CD4-positive, alpha-beta T cell treated with Interferon alpha-2 for 1 hour (primary cell): ENCODE data around the gene TFPT.

Experiments
- DNase-seq, 2 donors: peaks; one replicate each; pipeline ENCODE4 v3.0.0-alpha.2; 2020 to 2022

Gene TFPT

DNA sequence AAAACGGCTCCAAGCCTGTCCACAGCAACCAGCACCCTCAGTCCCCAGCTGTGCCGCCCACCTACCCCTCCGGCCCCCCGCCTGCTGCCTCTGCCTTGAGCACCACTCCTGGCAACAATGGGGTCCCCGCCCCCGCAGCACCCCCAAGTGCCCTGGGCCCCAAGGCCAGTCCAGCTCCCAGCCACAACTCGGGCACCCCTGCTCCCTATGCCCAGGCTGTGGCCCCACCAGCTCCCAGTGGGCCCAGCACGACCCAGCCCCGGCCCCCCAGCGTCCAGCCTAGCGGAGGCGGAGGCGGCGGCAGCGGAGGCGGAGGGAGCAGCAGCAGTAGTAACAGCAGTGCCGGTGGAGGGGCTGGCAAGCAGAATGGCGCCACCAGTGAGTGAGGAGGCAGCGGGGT is 32.7 kb upstream of the TFPT start:
- DNase-seq = no peak

DNA sequence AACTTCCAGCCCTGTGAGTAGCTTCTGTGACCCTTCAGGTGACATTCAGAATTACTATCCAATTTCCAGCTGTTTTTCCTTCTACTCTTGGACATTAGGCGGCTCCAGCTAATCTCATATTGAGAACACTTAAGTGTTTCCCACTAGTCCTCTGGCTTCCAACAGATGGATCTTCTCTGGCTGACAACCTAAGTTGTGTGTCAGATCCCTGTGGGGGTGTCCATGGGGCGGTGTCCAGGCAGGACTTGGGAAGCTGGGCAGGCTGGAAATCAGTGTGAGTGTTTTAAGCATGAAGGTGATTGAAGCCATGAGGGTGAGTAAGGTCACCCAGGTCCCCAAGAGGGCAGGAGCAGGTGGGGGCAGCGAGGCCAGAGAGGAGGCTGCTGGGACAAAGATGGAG is 32.2 kb upstream of the TFPT start:
- DNase-seq = no peak

DNA sequence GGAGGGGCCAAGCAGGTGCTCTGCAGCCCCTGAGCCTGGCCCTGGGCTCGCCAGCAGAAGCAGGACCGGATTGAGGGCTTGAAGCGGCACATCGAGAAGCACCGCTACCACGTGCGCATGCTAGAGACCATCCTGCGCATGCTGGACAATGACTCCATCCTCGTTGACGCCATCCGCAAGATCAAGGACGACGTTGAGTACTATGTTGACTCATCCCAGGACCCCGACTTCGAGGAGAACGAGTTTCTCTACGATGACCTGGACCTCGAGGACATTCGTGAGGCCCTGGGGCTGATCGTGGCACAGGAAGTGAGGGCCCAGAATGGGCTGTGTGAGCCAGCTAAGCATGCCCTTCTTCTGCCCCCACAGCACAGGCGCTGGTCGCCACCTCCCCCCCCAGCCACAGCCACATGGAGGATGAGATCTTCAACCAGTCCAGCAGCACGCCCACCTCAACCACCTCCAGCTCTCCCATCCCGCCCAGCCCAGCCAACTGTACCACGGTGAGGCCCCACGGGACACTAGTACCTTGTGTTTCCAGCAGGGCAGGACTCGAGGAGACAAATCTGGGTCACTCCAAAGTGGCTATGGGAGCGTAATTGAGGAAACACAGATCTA is 30.2 kb upstream of the TFPT start:
- DNase-seq = no peak

DNA sequence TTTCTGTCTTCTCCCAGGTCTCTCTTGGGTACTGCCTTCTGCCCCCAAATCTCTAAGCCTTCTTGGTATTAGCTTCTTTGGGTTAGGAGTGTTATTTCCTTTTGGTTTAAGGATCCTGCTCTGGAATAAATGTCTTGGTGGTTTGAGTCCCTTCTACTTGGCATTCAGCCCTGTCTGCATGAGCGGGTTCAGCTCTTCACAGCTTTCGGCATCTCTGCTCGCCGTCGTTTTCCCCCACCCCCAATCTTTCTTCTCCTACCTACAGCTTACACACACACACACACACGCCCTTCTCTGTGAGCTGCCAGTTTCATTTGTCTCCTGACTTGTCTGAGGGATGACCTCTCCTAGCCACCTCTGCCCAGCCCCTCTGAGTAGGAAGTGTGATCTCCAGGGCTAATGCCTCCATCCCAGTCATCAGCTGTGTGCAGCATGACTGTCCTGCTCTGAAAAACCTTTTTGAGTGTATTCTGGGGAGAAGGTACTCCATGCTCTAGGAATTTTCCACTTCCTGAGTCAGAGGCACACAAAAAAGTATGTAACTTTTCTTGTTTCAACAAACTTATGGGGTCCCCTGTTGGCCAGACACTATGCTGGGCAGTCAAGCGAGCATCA is 26.8 kb upstream of the TFPT start:
- DNase-seq = no peak

DNA sequence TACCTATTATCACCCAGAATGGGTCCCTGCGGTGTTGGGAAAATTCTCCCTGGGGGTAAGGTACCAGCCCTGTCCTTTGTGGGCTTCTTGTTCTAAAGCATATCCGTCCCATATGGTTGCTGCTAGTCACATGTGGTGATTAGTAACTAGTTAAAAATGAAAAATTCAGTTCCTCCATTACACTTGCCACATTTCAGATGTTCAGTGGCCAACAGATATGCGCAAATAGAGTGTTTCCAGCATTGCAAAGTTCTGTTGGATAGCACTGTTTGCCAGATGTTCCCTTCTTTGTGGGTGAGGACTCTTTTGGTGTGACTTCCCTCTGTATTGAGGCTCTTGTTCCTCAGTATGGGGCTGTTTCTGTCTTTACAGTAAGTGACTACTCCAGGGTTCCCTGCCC is 25.9 kb upstream of the TFPT start:
- DNase-seq = no peak

DNA sequence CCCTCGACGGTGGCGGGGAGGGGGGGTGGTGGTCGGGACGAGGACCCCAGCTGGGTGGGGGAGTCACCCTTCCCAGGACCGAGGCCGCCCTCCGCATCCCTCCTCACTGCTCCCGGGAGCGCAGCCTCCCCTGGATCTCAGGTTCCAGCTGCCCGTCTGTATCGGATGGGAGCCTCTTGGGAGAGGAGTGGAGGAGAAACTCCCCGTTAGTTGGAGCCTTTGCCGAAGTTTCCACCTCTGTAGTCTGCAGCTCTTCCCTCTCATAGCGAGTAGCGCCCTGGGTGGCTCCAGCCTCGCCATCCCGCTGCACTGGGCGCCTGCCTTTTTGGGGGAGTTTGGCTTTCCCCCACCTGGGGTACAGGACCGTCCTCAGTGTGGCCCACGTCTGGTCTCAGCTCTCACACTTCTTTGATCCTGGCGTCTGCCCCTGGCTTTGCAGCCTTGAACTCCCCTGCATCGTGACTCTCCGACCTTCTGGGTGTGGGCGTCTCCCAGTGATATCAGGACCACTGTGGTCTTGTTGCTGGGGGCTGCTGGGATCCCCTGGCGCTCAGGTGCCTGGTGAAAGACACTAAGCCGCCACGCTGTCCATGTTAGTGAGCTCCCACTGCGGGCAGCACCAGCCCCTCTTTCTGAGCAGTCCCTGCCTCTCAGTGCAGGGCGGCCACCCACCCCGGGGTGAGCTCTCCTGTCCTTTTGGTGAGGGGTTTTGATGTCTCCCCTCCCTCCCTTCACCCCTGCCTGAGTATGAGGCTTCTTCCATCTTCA is 23.2 kb upstream of the TFPT start:
- no peak for DNase-seq

DNA sequence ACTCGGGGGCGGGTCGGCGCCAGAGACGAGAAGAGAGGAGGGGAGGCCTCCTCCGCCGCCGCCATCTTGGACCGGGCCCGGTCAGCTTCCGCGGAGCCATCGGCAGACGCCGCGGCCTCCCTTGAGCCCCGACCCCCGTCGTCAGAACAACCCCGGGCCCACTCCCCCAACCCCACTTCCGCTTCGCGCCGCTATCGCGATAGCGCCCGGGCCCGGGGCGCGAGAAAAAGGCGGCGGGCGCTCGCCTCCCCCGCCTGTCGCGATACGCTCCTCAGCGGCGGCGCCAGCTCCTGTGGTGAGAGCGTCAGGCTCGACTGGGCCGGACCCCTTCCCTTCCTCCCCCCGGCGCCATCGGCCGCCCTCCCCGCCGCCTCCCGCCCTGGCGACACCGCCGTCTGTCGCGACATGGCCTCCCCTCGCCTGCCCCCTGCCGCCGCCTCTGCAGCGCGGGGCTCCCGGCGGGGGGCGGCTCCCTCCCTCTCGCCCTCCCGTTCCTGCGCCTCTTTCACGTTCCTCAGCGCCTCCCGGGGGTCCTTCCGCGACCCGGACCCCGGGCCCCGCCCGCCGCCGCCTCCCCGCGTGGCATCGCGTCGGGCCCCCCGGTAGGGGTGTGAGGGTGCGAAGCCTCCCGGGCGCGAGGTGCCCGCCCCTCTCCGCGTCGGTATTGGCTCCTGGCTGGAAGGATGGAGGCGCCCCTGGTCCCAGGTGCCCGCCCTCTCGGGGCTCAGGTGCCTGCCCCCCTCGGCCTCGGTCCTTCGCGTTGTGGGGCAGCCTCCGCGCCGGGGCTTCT is 22.4 kb upstream of the TFPT start, which contains the start of gene CNOT3:
CNOT3 (plus strand) TSS at position 64 of the 790 bp plus-strand sequence. CDS start 5,217 bp downstream, outside the sequence.
- peak; percentile 15 to 50 for DNase-seq

DNA sequence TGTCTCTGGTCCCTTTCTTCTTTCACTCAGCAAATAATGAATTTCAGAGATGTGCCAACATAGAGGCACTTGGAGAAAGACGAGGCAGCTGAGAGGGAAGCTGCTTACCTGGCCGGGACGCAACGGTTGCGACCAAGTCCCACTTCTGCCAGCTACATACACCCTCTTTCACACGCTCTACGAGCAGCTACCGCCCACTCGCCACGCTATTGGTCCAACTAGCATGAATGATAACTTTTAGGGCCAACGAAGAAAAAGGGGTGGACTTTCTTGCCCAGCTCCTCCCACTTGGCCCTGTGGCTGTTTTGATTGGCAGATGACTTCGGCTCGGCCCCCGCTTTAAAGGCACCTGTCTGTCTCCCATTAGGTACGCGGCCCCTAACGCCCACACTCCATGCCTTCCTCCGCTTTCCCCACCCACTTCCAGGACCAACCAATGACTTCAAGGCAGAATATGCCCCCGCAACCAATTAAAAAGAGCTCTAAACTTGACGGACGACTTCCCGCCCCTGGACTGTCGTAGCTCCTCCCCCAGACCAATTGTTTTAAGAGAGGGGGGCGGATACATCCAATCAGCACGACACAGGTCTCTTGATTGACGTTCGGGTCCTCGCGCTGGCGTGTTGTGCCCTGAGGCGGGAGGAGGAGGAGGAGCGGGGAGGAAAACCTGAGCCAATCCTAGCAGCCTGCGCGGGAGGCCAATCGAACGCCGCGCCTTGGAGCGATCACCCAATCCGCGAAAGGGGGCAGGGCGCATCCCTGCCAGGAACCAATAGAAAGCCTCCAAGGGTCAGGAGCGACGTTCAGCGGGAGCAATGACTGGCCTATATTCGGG is 21.6 kb upstream of the TFPT start:
- peak; percentile 100 for DNase-seq

DNA sequence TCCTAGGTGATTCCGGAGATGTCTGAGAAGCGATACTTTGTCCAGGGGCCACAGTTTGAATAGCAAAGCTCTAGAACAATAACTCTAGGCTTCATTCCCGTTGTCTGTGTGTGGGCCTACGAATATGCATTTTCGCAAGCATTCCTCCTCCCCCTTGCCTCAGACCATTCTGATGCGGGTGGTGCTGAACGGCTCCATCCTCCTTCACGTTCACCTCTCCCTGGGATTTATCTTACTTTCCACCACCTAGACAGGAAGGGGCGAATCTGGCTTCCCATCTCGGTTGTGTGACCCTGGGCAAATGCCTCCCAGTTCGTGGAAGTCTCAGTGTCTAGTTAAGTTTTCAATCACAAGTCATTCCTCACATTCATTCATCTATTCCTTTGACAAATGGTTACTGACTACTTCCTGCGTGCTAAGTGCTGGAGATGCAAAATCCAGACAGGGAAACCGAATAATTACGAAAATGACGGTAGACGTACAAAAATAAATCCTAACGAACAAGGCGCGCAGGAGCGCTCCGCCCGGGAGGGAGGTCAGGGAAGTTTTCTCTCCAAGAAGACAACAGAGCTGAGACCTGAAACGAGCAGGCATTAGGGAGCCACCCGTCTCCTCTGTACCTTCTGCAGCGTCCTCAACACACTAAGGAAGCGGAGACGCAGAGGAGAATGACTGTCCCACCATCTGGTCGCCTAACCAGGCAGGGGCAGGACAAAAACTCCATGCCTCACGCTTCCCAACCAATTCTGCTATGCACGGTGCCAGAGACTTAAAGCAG is 20.8 kb upstream of the TFPT start:
- no peak for DNase-seq

DNA sequence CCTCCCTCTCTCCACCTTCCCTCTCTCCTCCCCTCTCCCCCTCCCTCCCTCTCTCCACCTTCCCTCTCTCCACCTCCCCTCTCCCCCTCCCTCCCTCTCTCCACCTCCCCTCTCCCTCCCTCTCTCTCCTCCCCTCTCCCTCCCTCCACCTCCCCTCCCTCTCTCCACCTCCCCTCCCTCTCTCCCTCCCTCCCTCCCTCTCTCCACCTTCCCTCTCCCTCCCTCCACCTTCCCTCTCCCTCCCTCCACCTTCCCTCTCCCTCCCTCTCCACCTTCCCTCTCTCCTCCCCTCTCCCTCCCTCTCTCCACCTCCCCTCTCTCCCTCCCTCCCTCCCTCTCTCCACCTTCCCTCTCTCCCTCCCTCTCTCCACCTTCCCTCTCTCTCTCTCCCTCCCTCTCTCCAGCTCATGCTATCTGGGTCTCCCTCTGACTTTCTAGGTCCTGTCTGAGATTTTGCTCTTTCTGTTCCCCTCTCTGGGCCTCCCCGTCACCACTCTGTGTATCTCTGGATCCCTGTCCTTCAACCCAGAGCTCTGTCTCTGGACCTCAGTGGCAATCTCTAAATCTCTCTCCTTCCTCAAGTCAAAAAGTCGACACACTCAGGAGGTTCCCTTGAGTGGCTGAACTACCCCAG is 18.6 kb upstream of the TFPT start:
- DNase-seq = no peak

DNA sequence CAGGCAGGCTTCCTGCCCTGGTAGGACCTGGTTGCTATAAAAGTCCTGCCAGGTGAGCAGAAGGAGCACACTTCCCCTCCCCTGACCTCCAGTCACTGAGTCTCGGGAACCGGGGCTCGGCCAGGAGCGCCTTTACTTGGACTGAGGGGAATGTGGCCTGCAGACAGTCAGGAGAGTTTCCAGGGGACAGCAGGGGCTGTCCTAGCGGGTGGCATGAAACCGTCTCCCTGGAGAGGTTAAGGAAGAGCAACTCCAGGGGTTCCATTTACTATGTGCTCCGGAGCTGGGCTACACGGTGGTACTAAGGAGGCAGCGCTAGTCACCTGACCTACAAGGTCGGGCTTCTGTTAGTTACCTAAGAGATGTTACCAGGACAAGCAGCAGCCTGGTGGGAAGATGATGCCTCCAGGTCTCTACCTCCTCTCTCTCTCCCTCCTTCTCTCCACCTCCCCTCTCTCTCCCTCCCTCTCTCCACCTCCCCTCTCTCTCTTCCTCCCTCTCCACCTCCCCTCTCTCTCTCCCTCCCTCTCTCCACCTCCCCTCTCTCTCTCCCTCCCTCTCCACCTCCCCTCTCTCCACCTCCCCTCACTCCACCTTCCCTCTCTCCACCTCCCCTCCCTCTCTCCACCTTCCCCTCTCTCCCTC is 18.0 kb upstream of the TFPT start:
- DNase-seq = no peak

DNA sequence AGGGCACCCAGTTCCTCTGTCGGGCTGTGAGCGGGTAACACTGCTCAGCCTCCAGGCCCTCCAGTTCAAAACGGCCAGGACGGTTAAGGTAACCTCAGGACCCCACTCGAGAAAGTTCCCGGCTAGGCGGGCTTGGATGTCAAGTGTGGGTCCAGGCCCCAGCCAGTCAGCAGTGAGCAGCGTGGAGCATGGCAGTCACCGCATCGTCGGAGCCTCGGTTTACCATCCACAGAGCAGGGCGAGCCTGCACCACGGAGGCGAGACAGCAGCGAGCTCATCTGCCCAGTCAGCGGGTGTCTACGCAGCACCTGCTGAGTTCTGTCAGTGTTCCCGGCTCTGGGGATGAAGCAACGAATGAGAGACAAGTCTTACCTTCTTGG is 14.2 kb upstream of the TFPT start:
- DNase-seq = no peak

DNA sequence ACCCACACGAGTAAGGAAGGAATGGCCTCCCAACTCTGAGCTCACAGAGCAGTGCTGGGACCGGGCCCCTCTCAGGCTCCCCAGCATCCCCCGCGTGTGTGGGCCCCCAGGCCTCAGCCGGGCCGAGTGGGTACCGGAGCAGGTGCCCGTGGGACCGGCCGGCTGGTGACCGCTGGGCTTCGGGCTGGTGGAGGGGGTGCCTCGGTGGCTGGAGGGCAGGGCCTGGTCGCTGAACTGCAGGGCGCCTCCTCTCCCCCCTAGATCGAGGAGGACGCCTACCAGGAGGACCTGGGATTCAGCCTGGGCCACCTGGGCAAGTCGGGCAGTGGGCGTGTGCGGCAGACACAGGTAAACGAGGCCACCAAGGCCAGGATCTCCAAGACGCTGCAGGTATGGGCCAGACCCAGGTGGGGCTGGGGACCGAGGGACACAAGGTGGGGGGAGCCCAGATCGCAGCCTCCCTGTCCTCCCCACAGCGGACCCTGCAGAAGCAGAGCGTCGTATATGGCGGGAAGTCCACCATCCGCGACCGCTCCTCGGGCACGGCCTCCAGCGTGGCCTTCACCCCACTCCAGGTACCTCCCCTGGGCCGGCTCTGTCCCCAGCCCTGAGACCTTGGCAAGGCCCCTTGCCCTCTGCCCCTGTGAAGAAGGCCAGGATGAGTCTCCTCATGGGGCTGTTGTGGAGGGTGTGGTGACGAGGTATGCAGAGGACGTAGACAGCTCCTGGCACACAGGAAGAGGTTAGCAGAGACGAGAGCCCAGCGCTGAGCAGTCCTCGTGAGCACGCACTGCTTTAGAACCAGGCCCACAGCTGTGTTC is 13.5 kb upstream of the TFPT start:
- DNase-seq = no peak

DNA sequence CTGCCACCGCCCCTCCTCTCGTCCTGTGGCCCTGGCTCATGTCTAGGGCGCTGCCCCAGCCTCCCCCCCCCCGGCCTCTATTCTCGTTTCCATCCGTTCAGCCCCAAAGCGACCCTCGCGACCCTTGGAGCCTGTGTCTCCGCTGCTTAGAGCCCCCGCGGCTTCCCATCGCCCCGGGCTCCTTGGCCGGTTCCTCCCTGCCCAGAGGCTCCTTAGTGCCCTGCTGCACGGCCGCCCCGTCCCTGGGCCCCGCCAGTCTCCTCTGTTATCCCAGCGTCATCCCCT is 12.9 kb upstream of the TFPT start:
- no peak for DNase-seq

DNA sequence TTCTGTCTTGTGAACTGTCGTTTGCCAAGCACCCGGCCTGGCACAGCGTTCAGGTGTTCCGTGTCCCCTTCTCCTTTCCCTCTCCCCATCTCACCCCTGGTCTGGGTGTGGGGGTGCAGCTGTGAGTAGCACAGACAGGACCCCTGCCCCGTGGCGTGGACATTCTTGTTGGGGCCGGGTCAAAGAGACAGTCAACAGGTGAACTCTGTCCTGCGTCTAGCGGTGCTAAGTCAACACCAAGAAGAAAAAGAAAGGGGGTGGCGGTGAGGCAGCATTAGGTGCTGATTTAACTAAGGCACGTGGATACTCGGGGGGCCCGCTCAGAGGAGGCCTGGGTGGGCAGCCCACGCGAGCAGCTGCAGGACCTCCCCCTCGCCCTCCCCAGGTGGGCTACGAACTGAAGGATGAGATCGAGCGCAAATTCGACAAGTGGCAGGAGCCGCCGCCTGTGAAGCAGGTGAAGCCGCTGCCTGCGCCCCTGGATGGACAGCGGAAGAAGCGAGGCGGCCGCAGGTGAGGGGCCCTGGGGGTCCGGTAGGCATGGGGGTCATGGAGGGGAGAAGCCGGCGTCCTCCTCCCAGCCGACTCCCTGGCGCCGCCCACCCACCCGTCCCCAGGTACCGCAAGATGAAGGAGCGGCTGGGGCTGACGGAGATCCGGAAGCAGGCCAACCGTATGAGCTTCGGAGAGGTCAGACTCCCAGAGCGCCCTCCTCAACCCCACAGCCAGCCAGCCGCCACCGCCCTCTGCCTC is 12.4 kb upstream of the TFPT start:
- no peak for DNase-seq

DNA sequence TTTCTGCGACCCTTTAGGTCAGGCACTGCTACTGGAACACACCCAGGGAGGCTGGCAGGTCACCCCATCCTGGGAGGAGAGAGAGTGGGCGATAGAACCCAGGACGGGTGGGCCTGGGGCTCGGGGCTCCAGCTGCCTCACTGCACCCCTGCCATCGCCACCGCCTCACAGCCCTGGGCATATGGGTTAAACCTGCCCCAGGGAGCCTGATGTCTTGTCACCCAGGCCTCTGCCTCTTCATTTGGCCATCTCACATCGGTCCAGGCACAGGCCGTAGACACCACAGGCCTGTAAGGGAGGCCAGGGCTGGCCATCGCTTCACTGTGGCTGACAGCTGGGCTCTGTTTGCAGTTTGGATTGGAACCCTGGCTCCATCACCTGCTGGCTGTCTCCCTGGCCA is 10.3 kb upstream of the TFPT start:
- no peak for DNase-seq

DNA sequence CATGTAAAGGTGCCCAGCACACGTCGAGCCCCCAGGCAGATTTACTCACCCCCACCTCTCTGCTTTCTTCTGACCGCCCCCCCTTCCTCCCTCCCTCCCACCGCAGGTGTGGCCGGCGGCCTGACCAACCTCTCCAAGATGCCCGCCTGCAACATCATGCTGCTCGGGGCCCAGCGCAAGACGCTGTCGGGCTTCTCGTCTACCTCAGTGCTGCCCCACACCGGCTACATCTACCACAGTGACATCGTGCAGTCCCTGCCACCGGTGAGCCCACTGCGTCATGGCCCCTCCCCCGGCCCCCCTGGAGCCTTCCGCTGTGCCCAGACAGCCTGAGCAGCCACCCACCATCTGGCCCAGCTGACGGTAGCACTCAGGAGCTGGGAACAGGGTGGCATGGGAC is 8.9 kb upstream of the TFPT start:
- no peak for DNase-seq

DNA sequence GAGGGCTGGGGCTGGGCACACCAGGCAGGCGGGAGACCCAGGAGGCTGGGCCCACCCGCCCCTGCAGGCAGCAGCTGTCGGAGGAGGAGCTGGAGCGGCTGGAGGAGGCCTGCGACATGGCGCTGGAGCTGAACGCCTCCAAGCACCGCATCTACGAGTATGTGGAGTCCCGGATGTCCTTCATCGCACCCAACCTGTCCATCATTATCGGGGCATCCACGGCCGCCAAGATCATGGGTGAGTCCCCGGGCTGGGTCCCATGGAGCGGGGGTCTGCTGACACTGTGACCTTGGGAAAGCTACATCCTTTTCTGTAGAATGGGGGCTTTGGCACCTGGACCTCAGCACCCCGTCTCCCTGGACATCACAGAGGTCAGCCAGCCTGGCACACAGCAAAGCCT is 8.2 kb upstream of the TFPT start:
- no peak for DNase-seq

DNA sequence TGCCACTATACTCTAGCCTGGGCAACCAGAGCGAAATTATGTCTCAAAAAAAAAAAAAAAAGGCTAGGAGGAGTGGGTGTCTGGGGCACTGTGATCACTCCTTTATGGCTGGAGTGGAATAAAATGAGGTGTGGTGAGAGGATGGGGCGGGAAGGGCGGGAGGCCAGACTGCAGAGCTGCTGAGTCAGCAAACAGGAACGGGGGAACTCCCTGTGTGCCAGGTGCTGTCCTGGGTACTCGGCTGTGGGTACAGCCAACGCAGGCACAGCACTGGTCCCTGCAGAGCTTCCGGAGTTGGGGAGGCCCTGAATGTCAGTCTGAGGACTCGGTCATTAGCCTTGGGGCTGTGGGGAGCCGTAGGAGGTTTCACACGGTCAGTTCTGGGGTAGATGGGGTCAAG is 5.8 kb upstream of the TFPT start:
- DNase-seq = no peak
